ENCODE results near the gene DNAAF2. TPM values are rescaled to one million over a fixed set of nuclear protein-coding genes. Genes with fewer than 3 reads are reported as not detected.
"Not testable (repeated sequence)": the region's sequence is repeated elsewhere in the genome, so short reads cannot be mapped to it uniquely, and the experiment has no call there.

DNAAF2 gene
- 7.3 TPM for total RNA-seq
- 9.0 TPM for polyA plus RNA-seq
- long read RNA-seq, donor 1, partial matches to known transcripts = 0 of 3 reads
- long read RNA-seq, donor 1, other reads (novel, unspliced or antisense) = 0 of 3 reads
- long read RNA-seq, donor 2 = 0 reads
- long read RNA-seq, donor 3, transcript DNAAF2-201 (3 exons, 2,963 nt) = minor isoform, 8 of 17 reads
- long read RNA-seq, donor 3, transcript DNAAF2-202 (2 exons, 2,819 nt) = major isoform, 9 of 17 reads
- long read RNA-seq, donor 3, partial matches to known transcripts = 0 of 17 reads
- long read RNA-seq, donor 3, other reads (novel, unspliced or antisense) = 0 of 17 reads
- long read RNA-seq, donor 4, partial matches to known transcripts = 0 of 6 reads
- long read RNA-seq, donor 4, other reads (novel, unspliced or antisense) = 0 of 6 reads
- long read RNA-seq, donor 5, transcript DNAAF2-202 (2 exons, 2,819 nt) = major isoform, 10 of 17 reads
- long read RNA-seq, donor 5, transcript DNAAF2-201 (3 exons, 2,963 nt) = minor isoform, 7 of 17 reads
- long read RNA-seq, donor 5, partial matches to known transcripts = 0 of 17 reads
- long read RNA-seq, donor 5, other reads (novel, unspliced or antisense) = 0 of 17 reads
- long read RNA-seq, donor 6, transcript DNAAF2-201 (3 exons, 2,963 nt) = major isoform, 5 of 6 reads
- long read RNA-seq, donor 6, partial matches to known transcripts = 0 of 6 reads
- long read RNA-seq, donor 6, other reads (novel, unspliced or antisense) = 0 of 6 reads
- long read RNA-seq, donor 7, transcript DNAAF2-201 (3 exons, 2,963 nt) = major isoform, 6 of 9 reads
- long read RNA-seq, donor 7, partial matches to known transcripts = 0 of 9 reads
- long read RNA-seq, donor 7, other reads (novel, unspliced or antisense) = 0 of 9 reads
- long read RNA-seq, donor 8, partial matches to known transcripts = 0 of 1 reads
- long read RNA-seq, donor 8, other reads (novel, unspliced or antisense) = 0 of 1 reads
- long read RNA-seq, donor 9, transcript DNAAF2-201 (3 exons, 2,963 nt) = major isoform, 7 of 7 reads
- long read RNA-seq, donor 9, partial matches to known transcripts = 0 of 7 reads
- long read RNA-seq, donor 9, other reads (novel, unspliced or antisense) = 0 of 7 reads
- long read RNA-seq, donor 10, transcript DNAAF2-201 (3 exons, 2,963 nt) = major isoform, 5 of 14 reads
- long read RNA-seq, donor 10, partial matches to known transcripts = 6 of 14 reads
- long read RNA-seq, donor 10, other reads (novel, unspliced or antisense) = 0 of 14 reads

- no peaks in the 10 kb centered on the region for H3K9me3 ChIP-seq (ENCODE audit: control insufficient read depth in 2 of 2, insufficient read depth in 1 of 2, low read length in 1 of 2)
- peak within 1 kb of the TSS; percentile 97 to 98 for H3K27ac ChIP-seq (ENCODE audit: low read depth in 1 of 2, low read length in 1 of 2)
- peaks cover 0 to 13% of the 10 kb centered on the region in 2 donors for H3K36me3 ChIP-seq (ENCODE audit: control insufficient read depth in 2 of 2, insufficient read depth in 2 of 2, low read length in 1 of 2)
- peak within 1 kb of the TSS; percentile 86 to 98 for H3K4me3 ChIP-seq (ENCODE audit: low read length in 2 of 2)
- peaks cover 0 to 12% of the 10 kb centered on the region in 2 donors for H3K4me1 ChIP-seq (ENCODE audit: control insufficient read depth in 2 of 2, insufficient read depth in 2 of 2, low read length in 2 of 2)
- H3K27me3 ChIP-seq (ENCODE audit: control insufficient read depth in 2 of 2, insufficient read depth in 1 of 2, low read length in 1 of 2) = no peaks in the 10 kb centered on the region
- under 1% methylated on average over 80 of the region's 80 CpGs for WGBS
- peak in 8 of 9 donors; percentile 25 to 77 (median 50) for DNase-seq (ENCODE audit: low read depth in 6 of 9, low spot score in 9 of 9)
These were observed at the start of gene DNAAF2 for GRCh38 chr14:49634547-49635334. Gene DNAAF2, minus strand, starts transcription at chr14:49635244. Its CDS starts 95 bp downstream, at chr14:49635149.

- Histone ChIP-seq H3K27ac (ENCODE audit: low read depth in 1 of 2, low read length in 1 of 2) (no peak overlapping the region), H3K36me3 (ENCODE audit: control insufficient read depth in 2 of 2, insufficient read depth in 2 of 2, low read length in 1 of 2) (peaks cover 3 to 27% of the 10 kb centered on the region in 2 donors), H3K9me3 (ENCODE audit: control insufficient read depth in 2 of 2, insufficient read depth in 1 of 2, low read length in 1 of 2) (no peaks in the 10 kb centered on the region), H3K27me3 (ENCODE audit: control insufficient read depth in 2 of 2, insufficient read depth in 1 of 2, low read length in 1 of 2) (no peaks in the 10 kb centered on the region), H3K4me1 (ENCODE audit: control insufficient read depth in 2 of 2, insufficient read depth in 2 of 2, low read length in 2 of 2) (no peaks in the 10 kb centered on the region), H3K4me3 (ENCODE audit: low read length in 2 of 2) (no peak overlapping the region)
- DNase-seq (ENCODE audit: low read depth in 6 of 9, low spot score in 9 of 9) = no peak
- WGBS = 95% methylated on average over 2 of the region's 2 CpGs
These were observed 44.2 kb upstream of the DNAAF2 start for GRCh38 chr14:49679271-49679670.

GRCh38 chr14:49677643-49678042 lies 42.6 kb upstream of the DNAAF2 start:
- WGBS = 98% methylated on average over 4 of the region's 4 CpGs
- Histone ChIP-seq H3K4me1 (ENCODE audit: control insufficient read depth in 2 of 2, insufficient read depth in 2 of 2, low read length in 2 of 2) (no peaks in the 10 kb centered on the region), H3K9me3 (ENCODE audit: control insufficient read depth in 2 of 2, insufficient read depth in 1 of 2, low read length in 1 of 2) (no peaks in the 10 kb centered on the region), H3K36me3 (ENCODE audit: control insufficient read depth in 2 of 2, insufficient read depth in 2 of 2, low read length in 1 of 2) (peaks cover 3 to 24% of the 10 kb centered on the region in 2 donors), H3K27ac (ENCODE audit: low read depth in 1 of 2, low read length in 1 of 2) (no peak overlapping the region), H3K27me3 (ENCODE audit: control insufficient read depth in 2 of 2, insufficient read depth in 1 of 2, low read length in 1 of 2) (no peaks in the 10 kb centered on the region), H3K4me3 (ENCODE audit: low read length in 2 of 2) (no peak overlapping the region)
- DNase-seq (ENCODE audit: low read depth in 6 of 9, low spot score in 9 of 9) = no peak

- no peak for DNase-seq (ENCODE audit: low read depth in 6 of 9, low spot score in 9 of 9)
- Histone ChIP-seq H3K4me1 (ENCODE audit: control insufficient read depth in 2 of 2, insufficient read depth in 2 of 2, low read length in 2 of 2) (no peaks in the 10 kb centered on the region), H3K36me3 (ENCODE audit: control insufficient read depth in 2 of 2, insufficient read depth in 2 of 2, low read length in 1 of 2) (peaks cover 0 to 22% of the 10 kb centered on the region in 2 donors), H3K27me3 (ENCODE audit: control insufficient read depth in 2 of 2, insufficient read depth in 1 of 2, low read length in 1 of 2) (no peaks in the 10 kb centered on the region), H3K9me3 (ENCODE audit: control insufficient read depth in 2 of 2, insufficient read depth in 1 of 2, low read length in 1 of 2) (no peaks in the 10 kb centered on the region), H3K4me3 (ENCODE audit: low read length in 2 of 2) (no peak overlapping the region), H3K27ac (ENCODE audit: low read depth in 1 of 2, low read length in 1 of 2) (no peak overlapping the region)
- WGBS = 98% methylated on average over 2 of the region's 2 CpGs
These were observed 38.5 kb upstream of the DNAAF2 start for GRCh38 chr14:49673586-49673985.

GRCh38 chr14:49670475-49670874 lies 35.4 kb upstream of the DNAAF2 start:
- H3K9me3 ChIP-seq (ENCODE audit: control insufficient read depth in 2 of 2, insufficient read depth in 1 of 2, low read length in 1 of 2) = no peaks in the 10 kb centered on the region
- DNase-seq (ENCODE audit: low read depth in 6 of 9, low spot score in 9 of 9) = no peak
- no peaks in the 10 kb centered on the region for H3K27me3 ChIP-seq (ENCODE audit: control insufficient read depth in 2 of 2, insufficient read depth in 1 of 2, low read length in 1 of 2)
- no peaks in the 10 kb centered on the region for H3K4me1 ChIP-seq (ENCODE audit: control insufficient read depth in 2 of 2, insufficient read depth in 2 of 2, low read length in 2 of 2)
- no peak overlapping the region for H3K27ac ChIP-seq (ENCODE audit: low read depth in 1 of 2, low read length in 1 of 2)
- H3K36me3 ChIP-seq (ENCODE audit: control insufficient read depth in 2 of 2, insufficient read depth in 2 of 2, low read length in 1 of 2) = peaks cover 0 to 13% of the 10 kb centered on the region in 2 donors
- no peak overlapping the region for H3K4me3 ChIP-seq (ENCODE audit: low read length in 2 of 2)

GRCh38 chr14:49659526-49660455 lies 24.7 kb upstream of the DNAAF2 start:
- Histone ChIP-seq H3K27me3 (ENCODE audit: control insufficient read depth in 2 of 2, insufficient read depth in 1 of 2, low read length in 1 of 2) (no peaks in the 10 kb centered on the region), H3K4me1 (ENCODE audit: control insufficient read depth in 2 of 2, insufficient read depth in 2 of 2, low read length in 2 of 2) (no peaks in the 10 kb centered on the region), H3K36me3 (ENCODE audit: control insufficient read depth in 2 of 2, insufficient read depth in 2 of 2, low read length in 1 of 2) (no peaks in the 10 kb centered on the region), H3K27ac (ENCODE audit: low read depth in 1 of 2, low read length in 1 of 2) (no peak overlapping the region), H3K4me3 (ENCODE audit: low read length in 2 of 2) (no peak overlapping the region), H3K9me3 (ENCODE audit: control insufficient read depth in 2 of 2, insufficient read depth in 1 of 2, low read length in 1 of 2) (no peaks in the 10 kb centered on the region)
- no peak for DNase-seq (ENCODE audit: low read depth in 6 of 9, low spot score in 9 of 9)
- 95% methylated on average over 2 of the region's 2 CpGs for WGBS

- DNase-seq (ENCODE audit: low read depth in 6 of 9, low spot score in 9 of 9); H3K4me1 ChIP-seq (ENCODE audit: control insufficient read depth in 2 of 2, insufficient read depth in 2 of 2, low read length in 2 of 2); H3K4me3 ChIP-seq (ENCODE audit: low read length in 2 of 2); H3K36me3 ChIP-seq (ENCODE audit: control insufficient read depth in 2 of 2, insufficient read depth in 2 of 2, low read length in 1 of 2); H3K27ac ChIP-seq (ENCODE audit: low read depth in 1 of 2, low read length in 1 of 2); H3K9me3 ChIP-seq (ENCODE audit: control insufficient read depth in 2 of 2, insufficient read depth in 1 of 2, low read length in 1 of 2); H3K27me3 ChIP-seq (ENCODE audit: control insufficient read depth in 2 of 2, insufficient read depth in 1 of 2, low read length in 1 of 2): not testable (repeated sequence)
- 98% methylated on average over 6 of the region's 6 CpGs for WGBS
These were observed 22.5 kb upstream of the DNAAF2 start for GRCh38 chr14:49657500-49657899.
